Fibroblast of the aortic adventitia (primary cell): ENCODE results near the gene CALCOCO1. TPM values are rescaled to one million over a fixed set of nuclear protein-coding genes. Genes with fewer than 3 reads are reported as not detected.
"Not testable (repeated sequence)": the region's sequence is repeated elsewhere in the genome, so short reads cannot be mapped to it uniquely, and the experiment has no call there.

ENCODE experiments used
- DNase-seq: peaks from one replicate; pipeline ENCODE4 v3.0.0-alpha.2; 2010; ENCODE audit warnings: low read depth
- H3K4me3 ChIP-seq: 2 replicates; pipeline ENCODE4 v1.5.1; 2011; ENCODE audit warnings: low read depth, mild to moderate bottlenecking, control low read depth, low read length, moderate library complexity
- total RNA-seq: library from RNA; depleted of rRNA; stranded (reverse); fragments of >200 nt; gene quantifications from 2 replicates; pipeline ENCODE4 v1.2.3, GENCODE V29; 2012; ENCODE audit warnings: low replicate concordance
- TF ChIP-seq, protein P1 (sequence below): IDR thresholded peaks from 2 replicates; pipeline ENCODE4 v1.5.1; 2011; ENCODE audit warnings: mild to moderate bottlenecking, low read length, control low read depth, inconsistent platforms; ENCODE audit not compliant: insufficient read depth

The CALCOCO1 gene
- total RNA-seq, 1 donor, result 96.2 TPM

- H3K4me3 ChIP-seq, result no peak overlapping the region
- TF ChIP-seq, protein P1, sequence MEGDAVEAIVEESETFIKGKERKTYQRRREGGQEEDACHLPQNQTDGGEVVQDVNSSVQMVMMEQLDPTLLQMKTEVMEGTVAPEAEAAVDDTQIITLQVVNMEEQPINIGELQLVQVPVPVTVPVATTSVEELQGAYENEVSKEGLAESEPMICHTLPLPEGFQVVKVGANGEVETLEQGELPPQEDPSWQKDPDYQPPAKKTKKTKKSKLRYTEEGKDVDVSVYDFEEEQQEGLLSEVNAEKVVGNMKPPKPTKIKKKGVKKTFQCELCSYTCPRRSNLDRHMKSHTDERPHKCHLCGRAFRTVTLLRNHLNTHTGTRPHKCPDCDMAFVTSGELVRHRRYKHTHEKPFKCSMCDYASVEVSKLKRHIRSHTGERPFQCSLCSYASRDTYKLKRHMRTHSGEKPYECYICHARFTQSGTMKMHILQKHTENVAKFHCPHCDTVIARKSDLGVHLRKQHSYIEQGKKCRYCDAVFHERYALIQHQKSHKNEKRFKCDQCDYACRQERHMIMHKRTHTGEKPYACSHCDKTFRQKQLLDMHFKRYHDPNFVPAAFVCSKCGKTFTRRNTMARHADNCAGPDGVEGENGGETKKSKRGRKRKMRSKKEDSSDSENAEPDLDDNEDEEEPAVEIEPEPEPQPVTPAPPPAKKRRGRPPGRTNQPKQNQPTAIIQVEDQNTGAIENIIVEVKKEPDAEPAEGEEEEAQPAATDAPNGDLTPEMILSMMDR, result no peak
- no peak for DNase-seq
Measured at GRCh38 chr12:53683494-53683893, 43.8 kb downstream of the CALCOCO1 start.

GRCh38 chr12:53680061-53680460, 47.2 kb downstream of the CALCOCO1 start:
- DNase-seq, result not testable (repeated sequence)

DNA sequence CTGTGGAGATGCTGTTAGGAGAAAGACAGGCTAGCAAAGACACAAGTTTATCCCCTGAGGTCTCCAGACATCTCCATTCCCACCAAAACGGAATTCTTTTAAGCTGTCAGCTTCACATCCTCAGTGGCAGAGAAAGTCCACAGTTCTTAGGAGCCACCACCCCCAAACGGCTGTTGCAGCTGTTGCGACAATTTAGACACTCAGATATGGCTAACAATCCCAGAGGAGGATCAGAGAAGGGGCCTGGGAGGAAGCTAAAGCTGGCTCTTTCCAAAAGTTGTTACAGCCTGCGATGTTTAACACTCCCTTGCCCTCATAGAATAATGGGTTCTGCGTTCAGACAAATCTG, 49.5 kb downstream of the CALCOCO1 start:
- TF ChIP-seq, protein P1, result no peak
- DNase-seq, result no peak
- H3K4me3 ChIP-seq, result no peak overlapping the region

More at GRCh38 chr12:53680061-53680460, 47.2 kb downstream of the CALCOCO1 start:
- H3K4me3 ChIP-seq, result not testable (repeated sequence)

DNA sequence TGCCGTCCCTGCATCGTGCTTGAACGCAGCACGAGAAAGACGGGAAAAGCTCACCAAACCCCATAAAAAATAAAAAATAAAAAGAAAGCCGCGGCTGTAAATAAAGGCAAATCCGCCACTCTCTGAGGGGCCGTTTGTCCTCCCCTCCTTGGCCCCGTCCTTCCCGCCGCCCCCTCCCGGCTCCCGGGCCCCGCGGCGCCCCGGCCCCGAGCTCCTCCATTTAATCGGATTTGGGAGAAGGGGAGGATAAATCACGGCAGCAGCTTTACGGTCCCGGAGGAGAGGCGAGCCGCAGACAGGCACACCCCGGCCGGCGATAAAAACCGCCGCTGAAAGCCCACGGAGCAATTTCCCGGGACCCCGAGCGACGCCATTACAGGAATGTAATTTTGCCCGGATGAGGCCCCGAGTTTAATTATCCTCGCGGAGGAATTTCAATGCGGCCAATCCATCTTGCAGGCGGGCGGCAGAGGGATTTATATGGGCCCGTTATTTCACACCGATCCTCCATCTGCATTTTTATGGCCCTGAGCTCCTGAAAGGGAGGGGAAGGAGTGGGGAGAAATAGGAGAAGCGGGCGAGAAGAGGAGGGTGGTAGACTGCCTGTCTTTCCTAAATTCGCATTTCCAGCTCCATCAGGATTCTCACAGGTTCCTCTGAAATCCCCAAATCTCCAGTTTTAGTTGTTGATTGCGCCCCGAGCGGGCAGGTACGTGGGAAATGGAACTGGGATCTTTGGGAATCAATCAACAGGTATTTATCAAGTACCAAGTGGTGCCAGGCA, 50.0 kb downstream of the CALCOCO1 start:
- peak overlapping the region; percentile 14 for H3K4me3 ChIP-seq
- DNase-seq, result peak; percentile 31
- TF ChIP-seq, protein P1, result no peak

DNA sequence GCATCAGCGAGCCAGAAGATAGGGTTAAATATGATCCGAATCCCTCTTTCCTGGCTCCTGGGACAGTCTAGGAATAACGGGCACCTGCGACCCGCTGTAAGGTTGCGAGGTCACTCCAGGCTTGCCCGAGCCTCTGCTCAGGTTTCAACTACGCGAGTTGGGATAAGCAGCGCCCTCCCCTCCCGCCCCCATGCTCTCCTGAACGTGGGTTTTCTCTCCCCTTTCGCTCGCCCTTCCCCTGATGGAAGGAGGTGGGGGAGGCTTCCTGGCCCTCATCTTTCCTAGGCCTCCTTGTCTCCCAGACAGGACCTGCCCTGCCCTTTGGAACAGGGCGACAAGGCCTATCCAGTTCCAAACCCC, 50.6 kb downstream of the CALCOCO1 start:
- H3K4me3 ChIP-seq, result no peak overlapping the region
- TF ChIP-seq, protein P1, result no peak
- peak; percentile 46 for DNase-seq

- H3K4me3 ChIP-seq, result peak within 1 kb of the TSS; percentile 99
- peak; percentile 99 for DNase-seq
- TF ChIP-seq, protein P1, result peak; percentile 97
Measured at GRCh38 chr12:53675701-53676607, 51.3 kb downstream of the CALCOCO1 start, which contains the start of gene ATP5MC2. TSS of gene ATP5MC2 (minus strand) at chr12:53676083. CDS start at chr12:53672614, 3,469 bp downstream.
